Fibroblast of mammary gland (primary cell): ENCODE measurements around the gene TMEM72.

Experiments used
- DNase-seq: peaks from one replicate; pipeline ENCODE4 v3.0.0-alpha.2; 2010; ENCODE audit warnings: low read depth
- H3K4me3 ChIP-seq: 2 replicates; pipeline ENCODE4 v1.5.1; 2011; ENCODE audit warnings: low read depth, mild to moderate bottlenecking, low read length, moderate library complexity; ENCODE audit not compliant: control insufficient read depth
- CTCF ChIP-seq: conservative IDR thresholded peaks from 2 replicates; pipeline ENCODE4 v1.5.1; 2011; ENCODE audit warnings: low read depth, low read length, inconsistent platforms; ENCODE audit not compliant: control insufficient read depth, insufficient read depth

The TMEM72 gene

GRCh38 chr10:44897049-44897448 lies 14.1 kb upstream of the TMEM72 start:
- no peak for DNase-seq

GRCh38 chr10:44898665-44899064 lies 12.5 kb upstream of the TMEM72 start:
- DNase-seq = no peak
- no peak overlapping the region for H3K4me3 ChIP-seq
- no peak for TF ChIP-seq CTCF

More at GRCh38 chr10:44897049-44897448, 14.1 kb upstream of the TMEM72 start:
- TF ChIP-seq CTCF = no peak
- no peak overlapping the region for H3K4me3 ChIP-seq

GRCh38 chr10:44899450-44900080 lies 11.6 kb upstream of the TMEM72 start:
- no peak for TF ChIP-seq CTCF
- DNase-seq = no peak
- no peak overlapping the region for H3K4me3 ChIP-seq

- H3K4me3 ChIP-seq = no peak overlapping the region
- no peak for TF ChIP-seq CTCF
- DNase-seq = no peak
Measured at GRCh38 chr10:44902941-44903545, 8.1 kb upstream of the TMEM72 start.

- no peak for TF ChIP-seq CTCF
- no peak for DNase-seq
- no peak overlapping the region for H3K4me3 ChIP-seq
Measured at GRCh38 chr10:44906486-44906885, 4.7 kb upstream of the TMEM72 start.

- DNase-seq = no peak
- no peak for TF ChIP-seq CTCF
- no peak overlapping the region for H3K4me3 ChIP-seq
Measured at GRCh38 chr10:44907556-44907955, 3.6 kb upstream of the TMEM72 start.
